Stimulated activated naive CD4-positive, alpha-beta T cell (primary cell): ENCODE data around the gene TTC32.
"Not testable (repeated sequence)": the region's sequence is repeated elsewhere in the genome, so short reads cannot be mapped to it uniquely, and the experiment has no call there.

Experiments
- DNase-seq, 6 experiments: peaks; one replicate each; lab custom pipeline; 2025; lab: John Stamatoyannopoulos, UW

Gene TTC32

GRCh38 chr2:19899985-19900930, 1.5 kb downstream of the TTC32 start:
- DNase-seq: peak in 4 of 6 experiments; percentile 2 to 70 (median 51)

GRCh38 chr2:19898592-19899329, 3.0 kb downstream of the TTC32 start:
- DNase-seq: no peak

- DNase-seq: no peak
Observed at GRCh38 chr2:19897623-19898245, 4.0 kb downstream of the TTC32 start.

GRCh38 chr2:19895535-19895934, 6.2 kb downstream of the TTC32 start:
- DNase-seq: no peak

GRCh38 chr2:19894134-19894792, 7.5 kb downstream of the TTC32 start:
- DNase-seq: no peak

- DNase-seq: no peak
Observed at GRCh38 chr2:19893520-19894133, 8.2 kb downstream of the TTC32 start.

GRCh38 chr2:19891971-19892370, 9.8 kb downstream of the TTC32 start:
- not testable (repeated sequence) for DNase-seq

GRCh38 chr2:19890104-19890503, 11.7 kb downstream of the TTC32 start:
- no peak for DNase-seq

- no peak for DNase-seq
Observed at GRCh38 chr2:19888831-19889230, 13.0 kb downstream of the TTC32 start.

- DNase-seq: no peak
Observed at GRCh38 chr2:19887510-19887909, 14.3 kb downstream of the TTC32 start.

GRCh38 chr2:19886261-19886660, 15.5 kb downstream of the TTC32 start:
- DNase-seq: no peak

- DNase-seq: no peak
Observed at GRCh38 chr2:19885791-19886190, 16.0 kb downstream of the TTC32 start.

- DNase-seq: no peak
Observed at GRCh38 chr2:19883971-19884720, 17.6 kb downstream of the TTC32 start.

GRCh38 chr2:19883486-19883885, 18.3 kb downstream of the TTC32 start:
- no peak for DNase-seq

GRCh38 chr2:19882286-19882685, 19.5 kb downstream of the TTC32 start:
- DNase-seq: no peak

GRCh38 chr2:19881908-19882265, 19.9 kb downstream of the TTC32 start:
- DNase-seq: no peak

- DNase-seq: no peak
Observed at GRCh38 chr2:19881221-19881907, 20.4 kb downstream of the TTC32 start.

- DNase-seq: not testable (repeated sequence)
Observed at GRCh38 chr2:19880191-19880590, 21.6 kb downstream of the TTC32 start.

- DNase-seq: no peak
Observed at GRCh38 chr2:19879120-19879519, 22.7 kb downstream of the TTC32 start.
